ENCODE data around the gene SDF4.
"Not testable (repeated sequence)": the region's sequence is repeated elsewhere in the genome, so short reads cannot be mapped to it uniquely, and the experiment has no call there.

SDF4 gene

GRCh38 chr1:1199141-1199960, 32.5 kb downstream of the SDF4 start:
- no peak for DNase-seq (ENCODE audit: low spot score)

GRCh38 chr1:1198423-1199140, 33.2 kb downstream of the SDF4 start:
- no peak for DNase-seq (ENCODE audit: low spot score)

GRCh38 chr1:1197551-1198422, 34.0 kb downstream of the SDF4 start:
- DNase-seq (ENCODE audit: low spot score) = no peak

- no peak for DNase-seq (ENCODE audit: low spot score)
These were observed 34.7 kb downstream of the SDF4 start for GRCh38 chr1:1197188-1197500.

GRCh38 chr1:1196431-1197187, 35.2 kb downstream of the SDF4 start:
- DNase-seq (ENCODE audit: low spot score) = no peak

- DNase-seq (ENCODE audit: low spot score) = not testable (repeated sequence)
These were observed 36.1 kb downstream of the SDF4 start for GRCh38 chr1:1195726-1196125.

- DNase-seq (ENCODE audit: low spot score) = no peak
These were observed 37.1 kb downstream of the SDF4 start for GRCh38 chr1:1194723-1195122.

GRCh38 chr1:1191734-1192133, 40.1 kb downstream of the SDF4 start:
- DNase-seq (ENCODE audit: low spot score) = no peak

- DNase-seq (ENCODE audit: low spot score) = no peak
These were observed 42.7 kb downstream of the SDF4 start for GRCh38 chr1:1189111-1189510.

- DNase-seq (ENCODE audit: low spot score) = no peak
These were observed 43.9 kb downstream of the SDF4 start for GRCh38 chr1:1187938-1188337.

- DNase-seq (ENCODE audit: low spot score) = peak; percentile 27
These were observed 46.6 kb downstream of the SDF4 start for GRCh38 chr1:1185101-1185765.

- DNase-seq (ENCODE audit: low spot score) = no peak
These were observed 47.7 kb downstream of the SDF4 start for GRCh38 chr1:1183833-1184775.

GRCh38 chr1:1183221-1183747, 48.5 kb downstream of the SDF4 start:
- DNase-seq (ENCODE audit: low spot score) = no peak

GRCh38 chr1:1182491-1183220, 49.1 kb downstream of the SDF4 start:
- no peak for DNase-seq (ENCODE audit: low spot score)

GRCh38 chr1:1181938-1182410, 49.8 kb downstream of the SDF4 start:
- DNase-seq (ENCODE audit: low spot score) = no peak

- DNase-seq (ENCODE audit: low spot score) = no peak
These were observed 50.5 kb downstream of the SDF4 start for GRCh38 chr1:1181129-1181937.

GRCh38 chr1:1179983-1180861, 51.6 kb downstream of the SDF4 start:
- DNase-seq (ENCODE audit: low spot score) = no peak
